GM18873 (cell line): Measurements from ENCODE around the gene UBE2V1.
"Not testable (repeated sequence)": the region's sequence is repeated elsewhere in the genome, so short reads cannot be mapped to it uniquely, and the experiment has no call there.

Experiments used
- ATAC-seq: cut with Tn5 transposase; IDR thresholded peaks from one replicate; pipeline ENCODE4 v1.9.1; 2021; ENCODE audit warnings: mild to moderate bottlenecking, moderate library complexity, moderate number of reproducible peaks; ENCODE audit not compliant: unreplicated experiment, low FRiP score

The UBE2V1 gene

GRCh38 chr20:50099565-50099991 is 13.4 kb downstream of the UBE2V1 start:
- ATAC-seq = no peak

DNA sequence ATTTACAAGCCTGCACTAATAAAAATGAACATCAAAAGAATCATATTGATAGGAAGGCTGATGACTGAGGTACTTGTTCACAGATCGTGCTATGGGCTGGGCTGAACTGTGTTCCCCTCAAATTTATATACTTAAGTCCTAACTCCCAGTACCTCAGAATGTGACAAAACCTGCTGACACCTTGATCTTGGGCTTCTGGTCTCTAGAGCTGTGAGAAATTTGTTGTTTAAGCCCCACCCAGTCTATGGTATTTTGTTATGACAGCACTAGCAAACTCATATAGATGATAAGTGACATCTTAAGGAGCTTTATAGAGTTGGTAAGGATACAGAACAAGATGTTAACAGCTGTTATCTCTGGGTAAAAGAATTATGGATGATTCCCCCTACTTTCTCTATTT is 13.8 kb downstream of the UBE2V1 start:
- no peak for ATAC-seq

DNA sequence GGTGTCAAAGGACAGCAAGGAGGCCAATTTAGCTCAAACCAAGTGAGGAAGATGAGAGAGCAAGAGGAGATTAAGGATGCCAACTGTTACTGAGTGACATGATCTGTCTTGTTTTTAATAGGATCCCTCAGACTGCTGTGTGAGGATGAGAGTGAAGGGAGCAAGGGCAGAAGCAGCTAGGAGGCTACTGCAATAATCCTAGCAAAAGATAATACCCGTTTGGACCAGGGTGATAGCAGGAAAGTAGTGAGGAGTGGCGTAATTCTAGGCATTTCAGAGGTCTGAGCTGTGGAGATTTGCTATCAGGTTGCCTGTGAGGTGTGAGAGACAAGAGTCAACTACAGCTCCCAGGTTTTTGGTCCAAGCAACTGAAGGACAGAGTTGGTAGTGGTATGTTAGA is 14.7 kb downstream of the UBE2V1 start:
- no peak for ATAC-seq

DNA sequence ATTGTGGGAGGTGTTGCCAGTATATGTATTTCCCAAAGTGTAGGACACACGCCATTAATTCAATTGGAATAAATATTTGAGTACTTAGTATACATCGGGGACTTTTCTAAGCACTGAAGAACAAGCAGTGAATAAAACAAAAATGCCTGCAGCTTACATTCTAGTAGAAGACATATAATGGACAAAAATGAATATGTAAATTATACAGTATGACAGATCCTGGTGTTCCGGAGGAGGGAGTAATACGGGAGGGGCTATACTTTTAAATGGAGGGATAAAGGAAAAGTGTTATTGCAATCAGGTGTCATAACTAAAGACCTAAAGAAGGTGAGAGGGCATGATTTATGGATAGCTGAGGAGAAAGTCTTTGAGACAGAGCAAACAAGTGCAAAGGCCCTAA is 15.1 kb downstream of the UBE2V1 start:
- ATAC-seq = no peak

GRCh38 chr20:50096237-50096636 is 16.7 kb downstream of the UBE2V1 start:
- ATAC-seq = no peak

DNA sequence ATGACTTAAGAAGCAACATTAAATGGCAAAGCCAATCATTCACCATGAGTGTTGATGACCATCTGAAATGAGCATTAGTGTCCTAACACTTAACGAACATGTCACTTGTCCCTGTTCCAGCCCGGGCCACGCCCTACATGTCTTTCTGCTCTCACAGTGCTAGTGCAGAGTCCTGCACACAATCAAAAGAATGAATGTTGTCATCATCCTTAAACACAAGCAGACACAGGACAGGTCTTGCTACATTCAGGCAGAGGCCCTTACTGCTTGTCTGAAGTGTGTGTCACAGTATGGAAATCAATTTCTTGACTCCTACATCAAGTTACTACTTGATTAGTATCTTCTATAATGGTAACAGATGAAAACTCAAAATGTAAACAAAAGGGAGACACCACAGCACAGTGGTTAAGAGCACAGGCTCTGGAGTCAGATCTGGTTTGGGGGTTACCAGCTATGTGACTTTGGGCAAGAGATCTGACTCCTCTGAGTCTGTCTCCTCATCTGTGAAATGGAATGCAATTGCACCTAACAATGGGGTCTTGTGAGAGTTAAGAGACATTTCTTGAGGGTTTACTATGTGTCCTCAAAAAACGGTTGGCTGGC is 17.4 kb downstream of the UBE2V1 start:
- no peak for ATAC-seq

DNA sequence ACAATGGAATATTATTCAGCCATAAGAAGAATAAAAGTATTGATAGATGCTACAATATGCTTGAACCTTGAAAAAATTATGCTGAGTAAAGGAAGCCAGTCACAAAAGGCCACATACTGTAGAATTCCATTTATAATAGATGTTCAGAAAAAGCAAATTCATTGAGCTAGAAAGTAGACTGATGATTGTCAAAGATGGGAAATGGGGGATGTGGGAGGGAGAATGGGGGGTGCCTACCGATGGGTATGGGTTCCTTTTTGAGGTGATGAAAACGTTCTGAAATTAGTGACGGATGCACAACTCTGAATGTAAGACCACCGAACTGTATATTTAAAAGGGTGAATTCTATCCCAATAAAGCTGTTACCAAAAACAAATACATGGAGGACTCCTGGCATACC is 18.4 kb downstream of the UBE2V1 start:
- no peak for ATAC-seq

- ATAC-seq = no peak
Observed at GRCh38 chr20:50093240-50093639, 19.7 kb downstream of the UBE2V1 start.

GRCh38 chr20:50092436-50092835 is 20.5 kb downstream of the UBE2V1 start:
- ATAC-seq = no peak

DNA sequence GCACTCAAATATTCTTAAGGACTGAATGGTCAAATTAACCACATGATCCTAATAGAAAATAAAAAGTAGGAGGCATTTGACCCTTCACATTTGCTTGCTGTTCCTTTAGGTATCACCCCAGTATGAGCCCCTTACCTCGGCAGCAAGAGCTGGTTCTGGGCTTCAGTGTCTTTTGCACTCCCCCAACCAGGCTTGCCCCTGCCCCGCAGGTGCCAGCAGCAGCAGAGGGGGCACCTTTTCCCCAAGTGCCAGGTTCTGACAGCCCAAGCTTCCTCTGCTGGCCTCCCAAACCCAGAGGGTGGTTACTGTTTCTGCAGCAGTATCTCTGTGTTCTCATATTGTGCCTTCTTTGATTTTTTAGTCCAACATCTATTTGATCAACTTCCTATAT is 23.2 kb downstream of the UBE2V1 start:
- no peak for ATAC-seq

- ATAC-seq = no peak
Observed at GRCh38 chr20:50089140-50089786, 23.7 kb downstream of the UBE2V1 start.

- ATAC-seq = no peak
Observed at GRCh38 chr20:50088022-50088421, 24.9 kb downstream of the UBE2V1 start.

DNA sequence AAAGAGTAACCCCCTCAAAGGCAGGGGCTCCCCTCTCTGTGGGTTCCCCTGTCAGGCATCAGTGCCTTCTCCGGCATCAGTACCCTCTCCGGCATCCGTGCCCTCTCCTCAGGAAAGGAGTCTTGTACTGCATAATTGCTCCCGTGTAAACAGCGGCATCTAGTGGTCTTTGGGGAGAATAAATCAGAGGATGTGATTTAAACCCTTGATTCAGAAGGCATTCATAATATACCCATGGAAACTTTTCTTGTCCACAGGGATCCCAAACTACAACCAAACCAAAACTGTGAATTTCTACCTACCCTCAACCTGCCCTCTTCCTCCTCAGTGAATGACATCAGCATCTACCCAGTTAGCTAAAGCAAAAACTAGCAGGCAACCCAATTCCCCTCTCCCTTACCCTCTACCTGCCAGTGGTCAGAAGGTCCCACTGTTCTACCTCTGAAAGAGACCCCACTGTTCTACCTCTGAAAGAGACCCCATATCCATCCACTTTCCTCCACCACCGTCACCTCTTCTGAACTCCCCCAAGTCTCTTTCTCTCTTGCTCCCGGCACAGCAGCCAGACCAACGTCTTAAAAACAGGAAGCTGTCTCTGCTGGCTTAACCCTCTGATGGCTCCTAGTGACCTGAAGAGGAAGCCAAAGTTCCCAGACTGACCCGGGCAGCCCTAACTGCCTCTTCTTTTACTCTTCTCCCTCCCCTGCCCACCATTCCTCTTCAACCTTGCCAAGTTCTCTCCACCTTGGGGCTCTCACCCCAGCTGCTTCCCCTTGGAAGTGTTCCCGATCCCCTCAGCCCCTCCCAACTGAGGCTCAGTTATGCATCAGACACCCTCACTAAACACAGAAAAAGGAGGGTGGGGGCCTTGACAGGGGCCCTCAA is 27.2 kb downstream of the UBE2V1 start:
- no peak for ATAC-seq

DNA sequence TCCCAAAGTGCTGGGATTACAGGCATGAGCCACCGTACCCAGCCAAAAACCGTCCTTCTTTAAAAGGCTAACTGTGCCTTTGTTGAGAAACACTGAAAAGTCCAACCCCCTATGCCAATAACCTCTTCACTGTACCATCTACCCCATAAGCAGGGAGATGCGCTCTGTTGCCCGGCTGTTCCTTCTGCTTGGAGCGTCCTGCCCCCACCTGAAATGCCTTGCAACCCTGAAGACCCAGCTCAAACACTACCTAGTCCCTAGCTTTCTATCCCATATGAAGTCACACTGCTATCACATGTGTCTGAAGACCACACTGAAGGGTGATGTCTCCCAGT is 27.8 kb downstream of the UBE2V1 start:
- no peak for ATAC-seq

- no peak for ATAC-seq
Observed at GRCh38 chr20:50083034-50083433, 29.9 kb downstream of the UBE2V1 start.

- not testable (repeated sequence) for ATAC-seq
Observed at GRCh38 chr20:50082056-50082455, 30.9 kb downstream of the UBE2V1 start.

DNA sequence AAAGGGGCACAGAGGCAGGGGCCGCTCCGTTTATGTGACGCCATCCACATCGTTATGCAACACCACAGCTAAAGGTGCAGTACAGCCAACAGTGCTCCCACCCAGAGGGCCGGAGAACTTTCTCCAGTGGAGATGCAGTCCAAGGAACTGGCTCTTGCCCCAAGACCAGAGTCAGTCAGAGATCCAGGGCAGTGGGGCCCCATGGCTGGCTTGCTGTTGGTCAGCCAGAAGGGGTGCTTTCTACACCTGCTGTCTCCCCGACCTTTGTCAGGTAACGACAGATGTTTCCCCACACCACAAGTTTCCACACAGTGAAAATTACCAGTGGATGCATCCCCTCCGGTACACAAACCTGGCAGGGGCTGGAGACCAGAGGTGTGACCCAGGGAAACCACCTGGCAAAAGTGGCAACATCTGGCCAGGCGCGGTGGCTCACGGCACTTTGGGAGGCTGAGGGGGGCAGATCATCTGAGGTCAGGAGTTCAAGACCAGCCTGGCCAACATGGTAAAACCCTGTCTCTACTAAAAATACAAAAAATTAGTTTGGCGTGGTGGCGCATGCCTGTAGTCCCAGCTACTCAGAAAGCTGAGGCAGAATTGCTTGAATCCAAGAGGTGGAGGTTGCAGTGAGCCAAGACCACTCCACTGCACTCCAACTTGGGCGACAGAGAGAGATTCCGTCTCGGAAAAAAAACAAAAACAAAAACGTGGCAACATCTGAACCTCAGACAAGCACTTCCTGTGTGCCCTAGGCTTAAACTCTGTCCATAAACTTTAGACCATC is 34.9 kb downstream of the UBE2V1 start:
- ATAC-seq = no peak

DNA sequence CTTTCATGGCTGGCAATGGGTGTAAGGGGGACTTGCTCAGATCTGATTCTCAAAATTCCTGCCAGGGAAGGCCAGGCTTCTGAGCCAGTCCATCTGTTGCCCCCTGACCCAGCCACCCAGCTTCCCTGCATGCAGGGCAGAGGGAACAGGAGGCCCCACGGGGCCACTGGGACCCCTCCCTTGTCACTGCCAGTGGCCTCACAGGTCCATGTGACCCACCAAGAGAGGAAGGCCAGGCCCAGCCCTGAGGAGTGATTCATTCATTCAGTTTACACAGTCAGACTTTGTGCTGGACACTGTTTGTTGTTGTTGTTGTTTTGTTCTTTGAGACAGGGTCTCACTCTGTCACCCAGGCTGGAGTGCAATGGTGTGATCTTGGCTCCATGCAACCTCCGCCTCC is 39.5 kb downstream of the UBE2V1 start:
- ATAC-seq = no peak

DNA sequence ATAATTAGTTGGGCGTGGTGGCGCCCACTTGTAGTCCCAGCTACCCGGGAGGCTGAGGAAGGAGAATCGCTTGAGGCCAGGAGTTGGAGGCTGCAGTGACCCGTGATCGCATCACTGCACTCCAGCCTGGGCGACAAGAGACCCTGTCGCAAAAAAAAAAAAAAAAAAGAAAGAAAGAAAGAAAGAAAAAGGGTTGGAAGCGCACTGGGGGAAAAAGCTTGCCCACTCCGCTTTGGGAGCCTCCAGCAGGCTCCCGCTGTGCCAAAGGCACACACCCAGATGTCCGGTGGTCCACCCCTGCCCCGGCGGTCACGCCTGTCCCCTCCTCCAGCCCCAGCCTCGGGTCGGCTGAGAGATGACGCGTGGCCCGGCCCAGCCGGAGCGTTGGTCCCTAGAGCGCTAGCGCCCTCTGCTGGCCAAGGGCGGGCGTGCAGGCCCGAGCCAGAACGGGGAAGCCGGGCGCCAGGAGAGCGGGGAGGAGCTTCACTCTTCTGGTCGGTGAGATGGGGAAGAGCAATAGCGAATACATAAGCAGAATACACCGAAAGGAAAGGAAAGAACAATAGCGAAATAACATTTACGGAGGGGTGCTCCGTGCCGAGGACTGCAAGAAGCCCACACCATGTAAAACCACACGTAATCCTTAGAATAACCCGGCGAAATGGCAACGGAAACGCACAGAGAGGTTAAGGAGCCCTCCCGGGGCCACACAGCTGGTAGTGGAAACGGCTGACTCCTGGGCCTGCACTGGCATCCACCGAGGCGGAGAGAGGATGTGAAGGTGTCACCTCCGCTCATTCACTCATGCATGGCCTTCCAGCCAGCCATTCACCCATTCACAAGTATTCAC is 41.7 kb downstream of the UBE2V1 start:
- no peak for ATAC-seq

- no peak for ATAC-seq
Observed at GRCh38 chr20:50070361-50070760, 42.6 kb downstream of the UBE2V1 start.
